Osteoblast (primary cell): Measurements from ENCODE around the gene SPSB3. TPM values are rescaled to one million over a fixed set of nuclear protein-coding genes. Genes with fewer than 3 reads are reported as not detected.

Source experiments
- DNase-seq: peaks from one replicate; pipeline ENCODE4 v3.0.0; 2011; ENCODE audit warnings: low spot score, mixed read lengths; ENCODE audit not compliant: insufficient read length; ENCODE audit errors: missing footprints
- H2AFZ ChIP-seq: 2 replicates; pipeline ENCODE4 v1.6.0; 2011; ENCODE audit warnings: mild to moderate bottlenecking, low read length
- H3K27ac ChIP-seq: 2 replicates; pipeline ENCODE4 v1.5.1; 2011; ENCODE audit warnings: mild to moderate bottlenecking, low read depth, low read length, moderate library complexity
- H3K27me3 ChIP-seq: 2 replicates; pipeline ENCODE4 v1.6.0; 2012; ENCODE audit warnings: mild to moderate bottlenecking, control low read depth, inconsistent platforms, low read length, moderate library complexity; ENCODE audit not compliant: insufficient read depth
- H3K36me3 ChIP-seq: 2 replicates; pipeline ENCODE4 v1.5.1; 2011; ENCODE audit warnings: mild to moderate bottlenecking, low read length, control low read depth, moderate library complexity; ENCODE audit not compliant: insufficient read depth
- H3K4me1 ChIP-seq: 2 replicates; pipeline ENCODE4 v1.5.1; 2011; ENCODE audit warnings: mild to moderate bottlenecking, low read length, control low read depth, moderate library complexity; ENCODE audit not compliant: insufficient read depth
- H3K4me2 ChIP-seq: 2 replicates; pipeline ENCODE4 v1.6.0; 2011; ENCODE audit warnings: mild to moderate bottlenecking, low read length; ENCODE audit not compliant: insufficient read depth
- H3K4me3 ChIP-seq: fragments of 200-600 bp; sonication (generic); 3 replicates; pipeline ENCODE4 v1.5.1; 2012; ENCODE audit warnings: mild to moderate bottlenecking, low read length, inconsistent platforms; ENCODE audit not compliant: insufficient read depth
- H3K79me2 ChIP-seq: 2 replicates; pipeline ENCODE4 v1.6.0; 2012; ENCODE audit warnings: mild to moderate bottlenecking, low read length, control low read depth, inconsistent platforms; ENCODE audit not compliant: insufficient read depth
- H3K9me3 ChIP-seq: 2 replicates; pipeline ENCODE4 v1.5.1; 2011; ENCODE audit warnings: low read depth, low read length, control low read depth
- H4K20me1 ChIP-seq: 2 replicates; pipeline ENCODE4 v1.6.0; 2012; ENCODE audit warnings: mild to moderate bottlenecking, low read length, control low read depth; ENCODE audit not compliant: insufficient read depth
- total RNA-seq: library from RNA; depleted of rRNA; stranded (reverse); fragments of >200 nt; gene quantifications from 2 replicates; pipeline ENCODE4 v1.2.3, GENCODE V29; 2012
- TF ChIP-seq, protein P1 (sequence below): IDR thresholded peaks from 2 replicates; pipeline ENCODE4 v1.5.1; 2011; ENCODE audit warnings: mild to moderate bottlenecking, low read depth, low read length, moderate library complexity; ENCODE audit errors: extremely low read depth

Gene SPSB3
- total RNA-seq, 1 donor, result 42.3 TPM

DNA sequence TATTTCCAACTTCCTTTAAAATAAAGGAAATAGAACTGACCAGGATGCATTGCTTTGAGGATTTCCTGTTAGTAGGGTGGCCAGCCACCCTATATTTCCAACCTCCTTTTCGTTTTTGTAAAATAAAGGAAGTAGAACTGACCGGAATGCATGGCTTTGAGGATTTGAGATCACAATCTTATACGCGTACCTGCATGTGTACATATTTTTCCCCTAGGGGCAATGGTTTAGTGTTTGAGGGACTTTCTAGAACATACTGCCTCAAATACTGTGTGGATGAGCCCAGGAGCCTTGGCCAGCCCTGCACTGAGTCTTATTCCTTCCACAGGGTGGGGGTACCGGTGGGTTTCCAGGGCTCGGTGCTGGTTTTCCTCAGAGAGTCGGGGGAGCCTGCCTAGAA lies 50.8 kb downstream of the SPSB3 start:
- Histone ChIP-seq H3K27ac (no peak overlapping the region), H3K27me3 (no peaks in the 10 kb centered on the region), H2AFZ (no peak overlapping the region), H3K79me2 (peaks cover 48% of the 10 kb centered on the region), H3K36me3 (peaks cover 44% of the 10 kb centered on the region), H3K4me1 (no peaks in the 10 kb centered on the region), H3K4me2 (no peak overlapping the region), H4K20me1 (peaks cover 38% of the 10 kb centered on the region), H3K4me3 (no peak overlapping the region), H3K9me3 (no peaks in the 10 kb centered on the region)
- TF ChIP-seq, protein P1, sequence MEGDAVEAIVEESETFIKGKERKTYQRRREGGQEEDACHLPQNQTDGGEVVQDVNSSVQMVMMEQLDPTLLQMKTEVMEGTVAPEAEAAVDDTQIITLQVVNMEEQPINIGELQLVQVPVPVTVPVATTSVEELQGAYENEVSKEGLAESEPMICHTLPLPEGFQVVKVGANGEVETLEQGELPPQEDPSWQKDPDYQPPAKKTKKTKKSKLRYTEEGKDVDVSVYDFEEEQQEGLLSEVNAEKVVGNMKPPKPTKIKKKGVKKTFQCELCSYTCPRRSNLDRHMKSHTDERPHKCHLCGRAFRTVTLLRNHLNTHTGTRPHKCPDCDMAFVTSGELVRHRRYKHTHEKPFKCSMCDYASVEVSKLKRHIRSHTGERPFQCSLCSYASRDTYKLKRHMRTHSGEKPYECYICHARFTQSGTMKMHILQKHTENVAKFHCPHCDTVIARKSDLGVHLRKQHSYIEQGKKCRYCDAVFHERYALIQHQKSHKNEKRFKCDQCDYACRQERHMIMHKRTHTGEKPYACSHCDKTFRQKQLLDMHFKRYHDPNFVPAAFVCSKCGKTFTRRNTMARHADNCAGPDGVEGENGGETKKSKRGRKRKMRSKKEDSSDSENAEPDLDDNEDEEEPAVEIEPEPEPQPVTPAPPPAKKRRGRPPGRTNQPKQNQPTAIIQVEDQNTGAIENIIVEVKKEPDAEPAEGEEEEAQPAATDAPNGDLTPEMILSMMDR, result no peak
- DNase-seq, result peak; percentile 76

DNA sequence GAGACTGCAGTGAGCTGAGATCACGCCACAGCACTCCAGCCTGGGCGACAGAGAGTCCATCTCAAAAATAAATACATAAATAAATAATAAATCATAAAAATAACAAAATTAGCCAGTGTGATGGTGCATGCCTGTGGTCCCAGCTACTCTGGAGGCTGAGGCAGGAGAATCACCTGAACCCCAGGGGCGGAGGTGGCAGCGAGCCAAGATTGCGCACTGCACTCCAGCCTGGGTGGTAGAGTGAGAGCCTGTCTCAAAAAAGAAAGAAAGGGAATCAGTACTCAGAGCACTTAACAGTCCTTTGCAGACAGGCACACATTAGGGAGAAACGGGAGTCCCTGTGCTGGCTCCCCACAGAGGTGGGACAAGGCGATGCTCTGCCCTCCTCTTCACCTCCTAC lies 51.3 kb downstream of the SPSB3 start:
- Histone ChIP-seq H4K20me1 (peaks cover 40% of the 10 kb centered on the region), H3K36me3 (peaks cover 49% of the 10 kb centered on the region), H2AFZ (no peak overlapping the region)

DNA sequence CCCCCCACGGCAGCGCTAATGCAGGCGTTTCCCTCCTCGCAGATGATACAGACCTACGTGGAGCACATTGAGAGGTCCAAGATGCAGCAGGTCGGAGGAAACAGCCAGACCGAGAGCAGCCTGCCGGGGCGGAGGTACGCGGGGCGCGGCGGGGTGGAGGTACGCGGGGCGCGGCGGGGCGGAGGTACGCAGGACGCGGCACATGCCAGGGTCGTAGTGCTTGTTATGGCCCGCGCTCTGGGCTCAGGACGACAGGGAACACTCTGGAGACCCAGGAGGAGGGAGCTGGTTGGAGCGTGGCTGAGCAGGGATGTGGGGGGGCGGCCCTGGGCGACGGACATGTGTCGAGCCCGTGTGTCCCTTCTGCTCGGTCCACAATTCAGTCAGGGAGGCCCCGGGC lies 52.9 kb downstream of the SPSB3 start:
- DNase-seq, result peak; percentile 37
- no peaks in the 10 kb centered on the region for H3K9me3 ChIP-seq
- H3K27ac ChIP-seq, result no peak overlapping the region
- no peaks in the 10 kb centered on the region for H3K4me1 ChIP-seq
- no peak overlapping the region for H3K4me2 ChIP-seq
- no peak overlapping the region for H2AFZ ChIP-seq
- H4K20me1 ChIP-seq, result peaks cover 31% of the 10 kb centered on the region
- H3K27me3 ChIP-seq, result no peaks in the 10 kb centered on the region
- TF ChIP-seq, protein P1, result no peak
- peaks cover 44% of the 10 kb centered on the region for H3K79me2 ChIP-seq
- no peak overlapping the region for H3K4me3 ChIP-seq
- peaks cover 41% of the 10 kb centered on the region for H3K36me3 ChIP-seq

More for the DNA sequence above, 51.3 kb downstream of the SPSB3 start:
- H3K9me3 ChIP-seq, result no peaks in the 10 kb centered on the region
- no peak overlapping the region for H3K4me3 ChIP-seq
- peaks cover 51% of the 10 kb centered on the region for H3K79me2 ChIP-seq
- no peak overlapping the region for H3K4me2 ChIP-seq
- H3K4me1 ChIP-seq, result no peaks in the 10 kb centered on the region
- peak; percentile 69 for DNase-seq
- TF ChIP-seq, protein P1, result no peak
- no peaks in the 10 kb centered on the region for H3K27me3 ChIP-seq
- H3K27ac ChIP-seq, result no peak overlapping the region

DNA sequence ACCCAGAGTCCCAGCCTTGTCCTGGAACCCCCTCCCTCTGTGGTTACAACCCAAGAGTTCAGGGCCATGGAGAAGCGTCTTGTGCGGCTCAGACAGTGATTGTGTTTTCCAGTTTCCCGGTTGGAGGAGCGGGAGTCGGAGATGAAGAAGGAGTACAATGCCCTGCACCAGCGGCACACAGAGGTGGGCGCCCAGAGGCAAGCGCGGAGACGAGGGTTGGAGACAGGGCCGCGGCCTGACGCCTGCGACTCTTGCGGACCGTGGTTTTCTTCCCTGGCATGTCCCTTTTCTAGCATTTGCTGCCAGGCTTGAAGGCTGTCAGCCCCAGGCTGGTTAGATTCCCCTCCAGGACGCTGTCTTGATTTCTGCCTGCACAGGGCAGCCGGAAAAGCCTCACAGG lies 53.3 kb downstream of the SPSB3 start:
- H3K4me2 ChIP-seq, result no peak overlapping the region
- H3K27ac ChIP-seq, result no peak overlapping the region
- no peak overlapping the region for H2AFZ ChIP-seq
- H3K4me1 ChIP-seq, result no peaks in the 10 kb centered on the region
- TF ChIP-seq, protein P1, result no peak
- H4K20me1 ChIP-seq, result peaks cover 33% of the 10 kb centered on the region
- no peaks in the 10 kb centered on the region for H3K27me3 ChIP-seq
- DNase-seq, result peak; percentile 51
- peaks cover 44% of the 10 kb centered on the region for H3K79me2 ChIP-seq
- H3K4me3 ChIP-seq, result no peak overlapping the region
- H3K36me3 ChIP-seq, result peaks cover 39% of the 10 kb centered on the region
- no peaks in the 10 kb centered on the region for H3K9me3 ChIP-seq
